Measurements from ENCODE around the gene CMPK2. TPM values are rescaled to one million over a fixed set of nuclear protein-coding genes. Genes with fewer than 3 reads are reported as not detected.

The CMPK2 gene
- total and polyA plus RNA-seq, 4 donors: 5.7 to 14.8 (median 11.2) TPM

DNA sequence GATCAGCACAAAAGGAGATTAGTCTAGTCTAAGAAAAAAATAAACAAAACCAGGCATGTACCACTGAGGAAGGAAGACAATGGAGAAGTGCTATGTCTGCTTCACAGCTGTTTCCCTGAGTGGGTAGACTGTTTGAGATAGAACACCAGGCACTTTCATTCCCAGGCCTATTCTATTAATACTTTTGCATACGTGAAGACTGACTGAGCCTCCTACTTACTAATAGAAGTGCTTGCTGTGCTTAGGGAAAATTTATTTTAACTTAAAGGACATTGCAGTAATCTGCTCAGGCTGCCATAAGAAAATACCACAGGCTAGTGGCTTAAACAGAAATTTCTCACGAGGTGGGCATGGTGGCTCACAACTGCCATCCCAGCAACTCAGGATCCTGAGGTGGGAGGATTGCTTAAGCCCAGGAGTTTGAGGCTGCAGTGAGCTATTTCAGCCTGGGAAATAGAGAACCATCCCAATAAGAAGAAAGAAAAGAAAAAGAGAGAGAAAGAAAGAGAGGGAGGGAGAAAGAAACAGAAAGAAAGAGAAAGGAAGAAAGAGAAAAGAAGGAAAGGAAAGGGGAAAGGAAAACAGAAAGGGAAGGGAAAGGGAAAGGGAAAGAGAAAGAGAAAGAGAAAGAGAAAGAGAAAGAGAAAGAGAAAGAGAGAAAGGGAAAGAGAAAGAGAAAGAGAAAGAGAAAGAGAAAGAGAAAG is 33.0 kb downstream of the CMPK2 start:
- H3K36me3 ChIP-seq (ENCODE audit: control insufficient read depth in 4 of 4, insufficient read depth in 4 of 4, low read length in 4 of 4): no peaks in the 10 kb centered on the region
- no peak for ATAC-seq (ENCODE audit: insufficient read depth, low FRiP score)
- TF ChIP-seq, protein P1, sequence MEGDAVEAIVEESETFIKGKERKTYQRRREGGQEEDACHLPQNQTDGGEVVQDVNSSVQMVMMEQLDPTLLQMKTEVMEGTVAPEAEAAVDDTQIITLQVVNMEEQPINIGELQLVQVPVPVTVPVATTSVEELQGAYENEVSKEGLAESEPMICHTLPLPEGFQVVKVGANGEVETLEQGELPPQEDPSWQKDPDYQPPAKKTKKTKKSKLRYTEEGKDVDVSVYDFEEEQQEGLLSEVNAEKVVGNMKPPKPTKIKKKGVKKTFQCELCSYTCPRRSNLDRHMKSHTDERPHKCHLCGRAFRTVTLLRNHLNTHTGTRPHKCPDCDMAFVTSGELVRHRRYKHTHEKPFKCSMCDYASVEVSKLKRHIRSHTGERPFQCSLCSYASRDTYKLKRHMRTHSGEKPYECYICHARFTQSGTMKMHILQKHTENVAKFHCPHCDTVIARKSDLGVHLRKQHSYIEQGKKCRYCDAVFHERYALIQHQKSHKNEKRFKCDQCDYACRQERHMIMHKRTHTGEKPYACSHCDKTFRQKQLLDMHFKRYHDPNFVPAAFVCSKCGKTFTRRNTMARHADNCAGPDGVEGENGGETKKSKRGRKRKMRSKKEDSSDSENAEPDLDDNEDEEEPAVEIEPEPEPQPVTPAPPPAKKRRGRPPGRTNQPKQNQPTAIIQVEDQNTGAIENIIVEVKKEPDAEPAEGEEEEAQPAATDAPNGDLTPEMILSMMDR (IDR thresholded peaks at IDR 0.05; ENCODE audit: control extremely low read depth, extremely low read depth): no peak
- peaks cover 0 to 5% (median 1%) of the 10 kb centered on the region in 4 donors for H3K9me3 ChIP-seq (ENCODE audit: control insufficient read depth in 4 of 4, insufficient read depth in 3 of 4, low read length in 3 of 4)
- H3K27me3 ChIP-seq (ENCODE audit: control insufficient read depth in 3 of 3, insufficient read depth in 3 of 3, low read length in 2 of 3): no peaks in the 10 kb centered on the region
- H3K4me3 ChIP-seq: no peak overlapping the region
- H3K27ac ChIP-seq (ENCODE audit: low read depth in 1 of 2, low read length in 1 of 2): no peak overlapping the region
- peak in 2 of 3 donors; percentile 40 to 47 for DNase-seq
- H3K4me1 ChIP-seq (ENCODE audit: control insufficient read depth in 5 of 5, insufficient read depth in 5 of 5, low read length in 5 of 5): peaks cover 0 to 4% (median 0%) of the 10 kb centered on the region in 5 donors
- no peak overlapping the region for H3K9ac ChIP-seq (ENCODE audit: insufficient read depth in 1 of 2, low read length in 2 of 2)
- 45 to 55% methylated on average over 2 of the region's 2 CpGs for WGBS, 2 donors

GRCh38 chr2:6831229-6831628 is 34.5 kb downstream of the CMPK2 start:
- 67 to 76% methylated on average over 1 of the region's 1 CpG for WGBS, 2 donors
- H3K4me3 ChIP-seq: no peak overlapping the region
- H3K27me3 ChIP-seq (ENCODE audit: control insufficient read depth in 3 of 3, insufficient read depth in 3 of 3, low read length in 2 of 3): no peaks in the 10 kb centered on the region

DNA sequence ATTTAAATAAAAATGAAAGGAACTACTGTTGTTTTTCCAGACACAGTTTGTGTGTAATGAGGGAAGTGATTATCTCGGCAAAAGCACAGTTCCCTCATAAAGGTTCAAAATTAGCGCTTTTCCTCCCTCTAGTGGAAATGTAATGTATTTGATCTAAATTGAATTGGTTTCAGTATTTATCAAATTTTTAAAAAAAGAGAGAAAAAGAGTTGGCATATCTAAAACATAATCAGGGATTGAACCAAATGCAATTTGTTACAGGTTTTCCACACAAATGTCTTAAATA is 37.5 kb downstream of the CMPK2 start:
- H3K4me1 ChIP-seq (ENCODE audit: control insufficient read depth in 5 of 5, insufficient read depth in 5 of 5, low read length in 5 of 5): peaks cover 0 to 26% (median 3%) of the 10 kb centered on the region in 5 donors
- DNase-seq (peak in 2 of 3 donors; percentile 85 to 89), ATAC-seq (ENCODE audit: insufficient read depth, low FRiP score) (no peak)
- H3K9me3 ChIP-seq (ENCODE audit: control insufficient read depth in 4 of 4, insufficient read depth in 3 of 4, low read length in 3 of 4): peaks cover 0 to 3% (median 0%) of the 10 kb centered on the region in 4 donors
- no peak overlapping the region for H3K4me3 ChIP-seq
- WGBS, 2 donors: 7 to 11% methylated on average over 2 of the region's 2 CpGs
- H3K36me3 ChIP-seq (ENCODE audit: control insufficient read depth in 4 of 4, insufficient read depth in 4 of 4, low read length in 4 of 4): no peaks in the 10 kb centered on the region
- no peaks in the 10 kb centered on the region for H3K27me3 ChIP-seq (ENCODE audit: control insufficient read depth in 3 of 3, insufficient read depth in 3 of 3, low read length in 2 of 3)
- peak overlapping the region in 1 of 2 donors; percentile 43 for H3K9ac ChIP-seq (ENCODE audit: insufficient read depth in 1 of 2, low read length in 2 of 2)
- TF ChIP-seq, protein P1 (IDR thresholded peaks at IDR 0.05; ENCODE audit: control extremely low read depth, extremely low read depth): peak; percentile 22
- H3K27ac ChIP-seq (ENCODE audit: low read depth in 1 of 2, low read length in 1 of 2): no peak overlapping the region

More at GRCh38 chr2:6831229-6831628, 34.5 kb downstream of the CMPK2 start:
- ATAC-seq (ENCODE audit: insufficient read depth, low FRiP score) (no peak), DNase-seq (no peak)
- Histone ChIP-seq H3K36me3 (ENCODE audit: control insufficient read depth in 4 of 4, insufficient read depth in 4 of 4, low read length in 4 of 4) (no peaks in the 10 kb centered on the region), H3K9ac (ENCODE audit: insufficient read depth in 1 of 2, low read length in 2 of 2) (no peak overlapping the region), H3K4me1 (ENCODE audit: control insufficient read depth in 5 of 5, insufficient read depth in 5 of 5, low read length in 5 of 5) (peaks cover 0 to 16% (median 3%) of the 10 kb centered on the region in 5 donors), H3K27ac (ENCODE audit: low read depth in 1 of 2, low read length in 1 of 2) (no peak overlapping the region), H3K9me3 (ENCODE audit: control insufficient read depth in 4 of 4, insufficient read depth in 3 of 4, low read length in 3 of 4) (peaks cover 0 to 5% (median 1%) of the 10 kb centered on the region in 4 donors)
- TF ChIP-seq, protein P1 (IDR thresholded peaks at IDR 0.05; ENCODE audit: control extremely low read depth, extremely low read depth): no peak
